HG02678 (cell line): Measurements from ENCODE around the gene ARPIN.

Source experiments
- ATAC-seq: cut with Tn5 transposase; IDR thresholded peaks from one replicate; pipeline ENCODE4 v1.9.1; 2021; ENCODE audit warnings: mild to moderate bottlenecking, moderate library complexity; ENCODE audit not compliant: unreplicated experiment

Gene ARPIN

GRCh38 chr15:89845305-89845893 lies 67.4 kb downstream of the ARPIN start:
- ATAC-seq = no peak
